Activated naive CD8-positive, alpha-beta T cell (primary cell): ENCODE data around the gene FTO.

Experiments used
- H3K27ac Mint-ChIP-seq: one replicate; pipeline ENCODE4 v1.8.0; 2021; ENCODE audit warnings: mixed read lengths
- H3K27me3 Mint-ChIP-seq: one replicate; pipeline ENCODE4 v1.8.0; 2021; ENCODE audit warnings: mixed read lengths
- H3K36me3 Mint-ChIP-seq: one replicate; pipeline ENCODE4 v1.8.0; 2021; ENCODE audit warnings: mixed read lengths
- H3K4me1 Mint-ChIP-seq: one replicate; pipeline ENCODE4 v1.8.0; 2021; ENCODE audit warnings: low read depth, mixed read lengths
- H3K4me3 Mint-ChIP-seq: one replicate; pipeline ENCODE4 v1.8.0; 2021; ENCODE audit warnings: mild to moderate bottlenecking, mixed read lengths
- H3K9me3 Mint-ChIP-seq: one replicate; pipeline ENCODE4 v1.8.0; 2021; ENCODE audit warnings: low read depth, mixed read lengths

FTO gene

GRCh38 chr16:54142787-54143186, 438.8 kb downstream of the FTO start:
- Mint-ChIP-seq H3K36me3 (no peaks in the 10 kb centered on the region), H3K27ac (no peak overlapping the region), H3K4me1 (no peaks in the 10 kb centered on the region), H3K27me3 (peaks cover 4% of the 10 kb centered on the region), H3K4me3 (no peak overlapping the region), H3K9me3 (no peaks in the 10 kb centered on the region)

DNA sequence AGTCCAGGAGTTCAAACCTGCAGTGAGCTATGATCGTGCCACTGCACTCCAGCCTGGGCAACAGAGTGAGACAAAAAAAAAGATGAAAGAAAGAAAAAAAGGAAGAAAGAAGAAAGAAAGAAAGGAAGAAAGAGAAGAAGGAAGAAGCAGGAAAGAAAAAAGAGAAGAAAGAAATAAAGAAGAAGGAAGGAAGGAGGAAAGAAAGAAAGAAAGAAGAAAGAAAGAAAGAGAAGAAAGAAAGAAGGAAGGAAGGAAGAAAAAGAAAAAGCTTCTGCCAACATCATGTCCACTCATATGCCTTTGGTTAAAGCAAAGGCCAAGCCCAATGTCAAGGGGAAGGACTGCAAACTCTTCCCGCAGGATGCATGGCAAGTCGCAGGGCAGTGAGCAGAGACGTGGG, 439.5 kb downstream of the FTO start:
- peaks cover under 1% of the 10 kb centered on the region for H3K27me3 Mint-ChIP-seq
- H3K4me1 Mint-ChIP-seq = no peaks in the 10 kb centered on the region
- H3K36me3 Mint-ChIP-seq = no peaks in the 10 kb centered on the region
- H3K9me3 Mint-ChIP-seq = no peaks in the 10 kb centered on the region
- no peak overlapping the region for H3K27ac Mint-ChIP-seq
- H3K4me3 Mint-ChIP-seq = no peak overlapping the region

DNA sequence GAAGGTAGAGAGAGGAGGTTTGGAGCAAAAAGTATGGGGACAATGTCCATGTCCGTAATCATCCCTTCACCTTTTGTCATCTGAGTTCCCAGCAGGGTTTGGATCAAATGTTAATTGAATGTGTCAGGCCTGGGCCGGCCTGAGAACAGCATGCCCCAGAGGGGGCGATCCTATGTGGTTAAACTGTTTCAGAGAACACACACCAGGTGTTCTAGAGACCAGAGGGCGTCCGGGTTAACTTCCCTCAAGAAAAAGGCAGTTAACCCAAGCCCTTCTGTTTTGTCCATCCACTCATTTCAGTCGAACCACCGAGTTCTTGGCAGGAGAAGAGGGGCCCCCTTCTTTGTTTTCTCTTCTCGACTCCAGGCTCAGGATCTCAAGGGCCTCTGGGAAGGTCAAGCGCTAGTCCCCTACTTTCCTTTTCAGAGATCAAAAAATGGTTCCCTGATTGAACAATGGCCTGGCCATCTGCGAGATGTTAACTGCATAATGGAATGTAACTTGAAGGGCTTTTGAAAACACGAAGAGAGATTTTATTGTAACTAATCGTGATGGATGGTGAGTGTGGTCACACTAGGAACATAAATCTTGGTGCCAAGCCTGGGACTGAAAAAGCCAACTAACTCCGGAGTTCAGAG, 440.1 kb downstream of the FTO start:
- no peaks in the 10 kb centered on the region for H3K9me3 Mint-ChIP-seq
- H3K4me3 Mint-ChIP-seq = no peak overlapping the region
- H3K4me1 Mint-ChIP-seq = no peaks in the 10 kb centered on the region
- no peak overlapping the region for H3K27ac Mint-ChIP-seq
- H3K27me3 Mint-ChIP-seq = no peaks in the 10 kb centered on the region
- no peaks in the 10 kb centered on the region for H3K36me3 Mint-ChIP-seq

DNA sequence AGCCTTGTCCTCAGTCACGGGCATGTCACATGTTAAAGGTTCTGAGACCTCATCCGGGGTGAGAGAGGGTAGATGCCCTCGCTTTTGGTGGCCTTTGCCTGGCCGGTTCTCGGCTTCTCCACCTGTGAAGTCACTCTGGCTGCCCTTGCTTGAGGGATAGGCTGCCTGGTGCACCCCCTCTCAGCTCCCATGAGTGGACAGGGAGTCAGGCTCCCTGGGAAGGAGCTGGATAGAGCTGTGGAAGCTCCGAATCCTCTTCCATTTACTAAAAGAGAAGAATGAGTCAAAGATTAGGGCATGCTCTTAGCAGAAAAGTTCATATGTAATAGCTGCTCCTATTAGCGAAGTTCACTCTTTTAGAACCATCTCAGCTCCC, 440.6 kb downstream of the FTO start:
- H3K27ac Mint-ChIP-seq = no peak overlapping the region
- no peak overlapping the region for H3K4me3 Mint-ChIP-seq
- no peaks in the 10 kb centered on the region for H3K36me3 Mint-ChIP-seq
- no peaks in the 10 kb centered on the region for H3K27me3 Mint-ChIP-seq
- H3K9me3 Mint-ChIP-seq = no peaks in the 10 kb centered on the region
- no peaks in the 10 kb centered on the region for H3K4me1 Mint-ChIP-seq

DNA sequence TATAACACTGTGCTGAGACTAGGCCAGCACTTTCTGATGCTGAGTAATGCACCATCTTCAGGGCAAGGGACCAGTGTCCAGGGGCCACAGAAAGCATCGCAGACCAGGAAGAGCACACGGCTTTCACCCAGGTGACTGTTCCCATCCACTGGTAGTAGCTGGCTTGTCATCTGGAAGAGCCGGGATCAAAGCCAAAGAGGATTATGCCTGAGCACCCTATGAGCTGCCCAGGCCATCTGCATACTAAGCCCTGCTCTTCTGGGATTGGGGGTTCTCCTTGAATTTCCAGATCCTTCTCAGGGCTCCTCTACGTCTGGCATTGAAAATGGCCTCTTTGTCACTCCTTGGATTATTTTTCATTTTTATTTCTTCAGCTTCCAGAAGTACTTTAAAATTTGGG, 441.9 kb downstream of the FTO start:
- Mint-ChIP-seq H3K36me3 (no peaks in the 10 kb centered on the region), H3K27ac (no peak overlapping the region), H3K4me1 (no peaks in the 10 kb centered on the region), H3K9me3 (no peaks in the 10 kb centered on the region), H3K27me3 (no peaks in the 10 kb centered on the region), H3K4me3 (no peak overlapping the region)

GRCh38 chr16:54148974-54149373, 445.0 kb downstream of the FTO start:
- Mint-ChIP-seq H3K9me3 (no peaks in the 10 kb centered on the region), H3K4me1 (no peaks in the 10 kb centered on the region), H3K27me3 (no peaks in the 10 kb centered on the region), H3K27ac (no peak overlapping the region), H3K36me3 (no peaks in the 10 kb centered on the region), H3K4me3 (no peak overlapping the region)

- Mint-ChIP-seq H3K4me3 (no peak overlapping the region), H3K9me3 (no peaks in the 10 kb centered on the region), H3K27me3 (no peaks in the 10 kb centered on the region), H3K27ac (no peak overlapping the region), H3K36me3 (no peaks in the 10 kb centered on the region), H3K4me1 (no peaks in the 10 kb centered on the region)
These were observed 446.9 kb downstream of the FTO start for GRCh38 chr16:54150861-54151260.

- Mint-ChIP-seq H3K9me3 (no peaks in the 10 kb centered on the region), H3K36me3 (no peaks in the 10 kb centered on the region), H3K27ac (no peak overlapping the region), H3K4me1 (no peaks in the 10 kb centered on the region), H3K27me3 (no peaks in the 10 kb centered on the region), H3K4me3 (no peak overlapping the region)
These were observed 448.6 kb downstream of the FTO start for GRCh38 chr16:54152362-54153239.

- Mint-ChIP-seq H3K27ac (no peak overlapping the region), H3K4me1 (no peaks in the 10 kb centered on the region), H3K27me3 (no peaks in the 10 kb centered on the region), H3K4me3 (no peak overlapping the region), H3K36me3 (no peaks in the 10 kb centered on the region), H3K9me3 (no peaks in the 10 kb centered on the region)
These were observed 449.4 kb downstream of the FTO start for GRCh38 chr16:54153240-54153934.

DNA sequence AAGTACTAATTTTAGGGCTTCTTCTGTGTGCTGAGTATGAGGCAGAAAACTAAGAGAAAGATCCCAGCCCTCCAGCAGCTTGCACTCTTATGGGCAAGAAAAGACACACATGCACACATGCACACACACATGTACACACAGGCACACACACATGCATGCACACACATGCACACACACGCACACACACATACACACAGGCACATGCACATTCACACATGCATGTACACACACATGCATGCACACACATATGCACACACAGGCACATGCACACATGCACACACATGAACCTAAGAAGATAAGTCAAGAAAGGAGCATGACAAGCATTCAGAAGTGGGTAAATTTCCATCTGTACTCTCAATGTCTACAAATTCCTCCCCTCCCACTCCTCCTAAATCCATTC, 452.4 kb downstream of the FTO start:
- no peaks in the 10 kb centered on the region for H3K36me3 Mint-ChIP-seq

GRCh38 chr16:54158986-54159385, 455.0 kb downstream of the FTO start:
- Mint-ChIP-seq H3K4me3 (no peak overlapping the region), H3K36me3 (no peaks in the 10 kb centered on the region), H3K27me3 (no peaks in the 10 kb centered on the region), H3K27ac (no peak overlapping the region), H3K4me1 (no peaks in the 10 kb centered on the region), H3K9me3 (no peaks in the 10 kb centered on the region)

More for the DNA sequence above, 452.4 kb downstream of the FTO start:
- H3K9me3 Mint-ChIP-seq = no peaks in the 10 kb centered on the region
- no peaks in the 10 kb centered on the region for H3K4me1 Mint-ChIP-seq
- no peak overlapping the region for H3K27ac Mint-ChIP-seq
- H3K4me3 Mint-ChIP-seq = no peak overlapping the region
- no peaks in the 10 kb centered on the region for H3K27me3 Mint-ChIP-seq

GRCh38 chr16:54159490-54160080, 455.6 kb downstream of the FTO start:
- H3K27ac Mint-ChIP-seq = no peak overlapping the region
- H3K4me1 Mint-ChIP-seq = no peaks in the 10 kb centered on the region
- no peak overlapping the region for H3K4me3 Mint-ChIP-seq
- no peaks in the 10 kb centered on the region for H3K36me3 Mint-ChIP-seq
- H3K27me3 Mint-ChIP-seq = no peaks in the 10 kb centered on the region
- H3K9me3 Mint-ChIP-seq = no peaks in the 10 kb centered on the region

DNA sequence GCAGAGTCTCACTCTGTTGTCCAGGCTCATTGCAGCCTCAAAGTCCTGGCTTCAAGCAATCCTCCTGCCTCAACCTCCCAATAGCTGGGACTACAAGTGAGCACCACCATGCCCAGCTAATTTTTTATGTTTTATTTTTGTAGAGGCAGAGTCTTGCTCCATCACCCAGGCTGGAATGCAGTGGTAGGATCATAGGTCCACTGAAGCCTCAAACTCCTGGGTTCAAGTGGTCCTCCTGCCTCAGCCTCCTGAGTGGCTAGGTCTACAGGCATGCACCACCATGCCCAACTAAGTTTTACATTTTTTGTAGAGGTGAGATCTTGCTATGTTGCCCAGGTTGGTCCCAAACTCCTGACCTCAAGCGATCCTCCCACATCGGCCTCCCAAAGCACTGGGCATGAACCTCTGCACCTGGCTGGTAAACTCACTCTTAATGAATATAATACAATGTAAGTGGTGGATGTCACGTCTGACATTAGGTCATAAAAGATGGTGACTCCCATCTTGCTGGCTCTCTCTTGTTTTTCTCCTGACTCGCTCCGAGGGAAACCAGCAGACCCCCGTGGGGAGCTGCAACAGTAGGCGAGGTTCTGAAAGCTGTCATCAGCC, 456.4 kb downstream of the FTO start:
- no peaks in the 10 kb centered on the region for H3K4me1 Mint-ChIP-seq
- H3K4me3 Mint-ChIP-seq = no peak overlapping the region
- no peaks in the 10 kb centered on the region for H3K36me3 Mint-ChIP-seq
- H3K9me3 Mint-ChIP-seq = no peaks in the 10 kb centered on the region
- no peak overlapping the region for H3K27ac Mint-ChIP-seq
- no peaks in the 10 kb centered on the region for H3K27me3 Mint-ChIP-seq

- Mint-ChIP-seq H3K9me3 (no peaks in the 10 kb centered on the region), H3K27me3 (no peaks in the 10 kb centered on the region), H3K4me3 (no peak overlapping the region), H3K4me1 (no peaks in the 10 kb centered on the region), H3K36me3 (no peaks in the 10 kb centered on the region), H3K27ac (no peak overlapping the region)
These were observed 457.3 kb downstream of the FTO start for GRCh38 chr16:54160939-54161897.
